Endothelial cell of umbilical vein (primary cell): ENCODE measurements around the gene TPST1. TPM values are rescaled to one million over a fixed set of nuclear protein-coding genes. Genes with fewer than 3 reads are reported as not detected.

Experiments used
- BruUV-seq: library from RNA; stranded (reverse); fragments of 400-500 nt; replicated peaks from 2 replicates; lab custom pipeline; 2021; lab: Mats Ljungman, UMichigan
- CTCF ChIA-PET: fragments of 300-600, 350-600 bp; sonication (Branson Sonifier 250); formaldehyde crosslinking; loops from one replicate; lab custom pipeline; 2021; ENCODE audit warnings: antibody characterized with exemption, inconsistent platforms; lab: Charles Lee
- POLR2A ChIA-PET: fragments of 300-600, 350-600 bp; sonication (Branson Sonifier 250); formaldehyde crosslinking; loops from one replicate; lab custom pipeline; 2021; ENCODE audit warnings: antibody characterized with exemption, inconsistent platforms; lab: Charles Lee
- DNase-seq: peaks from one replicate; pipeline ENCODE4 v3.0.0-alpha.2; 2011; ENCODE audit warnings: low read depth, low spot score
- FAIRE-seq: peaks from 2 replicates; lab custom pipeline; 2011; peaks lifted over from hg19 to GRCh38; lab: Jason Lieb, UNC
- H2AFZ ChIP-seq: 2 replicates; pipeline ENCODE4 v1.6.0; 2012; ENCODE audit warnings: low read depth, low read length, control low read depth, inconsistent platforms
- H3K27ac ChIP-seq: 2 replicates; pipeline ENCODE4 v1.5.1; 2011; ENCODE audit warnings: low read depth, mild to moderate bottlenecking, control low read depth, low read length, moderate library complexity; ENCODE audit not compliant: insufficient read depth
- H3K27me3 ChIP-seq, 2 experiments: 2 replicates each; pipeline versions ENCODE4 v1.6.0 to v1.6.1; 2011; ENCODE audit warnings: low read length in 2 of 2, mixed read lengths in 1 of 2; ENCODE audit not compliant: control insufficient read depth in 2 of 2, insufficient read depth in 2 of 2
- H3K36me3 ChIP-seq, 2 experiments: 2 replicates in 1 of 2; 3 replicates in 1 of 2; pipeline ENCODE4 v1.5.1; 2011; ENCODE audit warnings: low read length in 2 of 2, mild to moderate bottlenecking in 1 of 2, moderate library complexity in 1 of 2; ENCODE audit not compliant: control insufficient read depth in 2 of 2, insufficient read depth in 2 of 2; ENCODE audit errors: extremely low read depth in 1 of 2
- H3K4me1 ChIP-seq: 3 replicates; pipeline ENCODE4 v1.5.1; 2011; ENCODE audit warnings: mild to moderate bottlenecking, low read length; ENCODE audit not compliant: control insufficient read depth, insufficient read depth; ENCODE audit errors: extremely low read depth
- H3K4me2 ChIP-seq: 2 replicates; pipeline ENCODE4 v1.6.1; 2011; ENCODE audit warnings: low read length, control low read depth, mixed read lengths; ENCODE audit not compliant: insufficient read depth
- H3K4me3 ChIP-seq, 3 experiments: fragments of 200-600 bp in 1 of 3; sonication (generic), shearing (Covaris generic) in 1 of 3; replicated peaks in 1 of 3; 2 replicates each; pipeline ENCODE4 v1.5.1; 2011 to 2016; ENCODE audit warnings: control low read depth in 3 of 3, low read length in 3 of 3, mild to moderate bottlenecking in 2 of 3, inconsistent platforms in 1 of 3, low read depth in 1 of 3, moderate library complexity in 1 of 3; ENCODE audit not compliant: insufficient read depth in 1 of 3
- H3K79me2 ChIP-seq: 2 replicates; pipeline ENCODE4 v1.6.0; 2012; ENCODE audit warnings: low read length, inconsistent platforms; ENCODE audit not compliant: control insufficient read depth, insufficient read depth
- H3K9ac ChIP-seq: replicated peaks from 2 replicates; pipeline ENCODE3; 2011; ENCODE audit warnings: low read length, control low read depth; ENCODE audit not compliant: insufficient read depth; ENCODE audit errors: extremely low read depth
- H3K9me1 ChIP-seq: replicated peaks from 3 replicates; pipeline ENCODE4 v1.6.0; 2011; ENCODE audit warnings: mild to moderate bottlenecking, low read length; ENCODE audit not compliant: control insufficient read depth, insufficient read depth; ENCODE audit errors: extremely low read depth
- H3K9me3 ChIP-seq: replicated peaks from 2 replicates; pipeline ENCODE4 v1.5.1; 2012; ENCODE audit warnings: low read length, inconsistent platforms; ENCODE audit not compliant: control insufficient read depth, insufficient read depth
- H4K20me1 ChIP-seq: replicated peaks from 2 replicates; pipeline ENCODE3; 2011; ENCODE audit warnings: mild to moderate bottlenecking, low read length; ENCODE audit not compliant: control insufficient read depth, insufficient read depth; ENCODE audit errors: extremely low read depth
- CTCF ChIP-seq, 2 donors: IDR thresholded peaks; 1 replicate in 1 of 2; 2 replicates in 1 of 2; pipeline ENCODE4 v1.5.1; 2011; ENCODE audit warnings: low read length in 2 of 2, mild to moderate bottlenecking in 2 of 2, moderate library complexity in 2 of 2, control low read depth in 1 of 2, inconsistent platforms in 1 of 2, low read depth in 1 of 2; ENCODE audit not compliant: insufficient read depth in 1 of 2; ENCODE audit errors: extremely low read depth in 1 of 2
- EZH2 ChIP-seq: IDR thresholded peaks from 2 replicates; pipeline ENCODE4 v1.6.1; 2012; ENCODE audit warnings: borderline replicate concordance, low read depth, mild to moderate bottlenecking, moderate library complexity, low read length, inconsistent platforms; ENCODE audit not compliant: severe bottlenecking
- FOS ChIP-seq: IDR thresholded peaks from 2 replicates; pipeline ENCODE4 v1.6.1; 2011; ENCODE audit warnings: mild to moderate bottlenecking, low read length, moderate library complexity, borderline replicate concordance; ENCODE audit not compliant: insufficient read depth
- GATA2 ChIP-seq: IDR thresholded peaks from 2 replicates; pipeline ENCODE4 v1.7.0; 2011; ENCODE audit warnings: low read depth, mild to moderate bottlenecking, moderate library complexity, mixed read lengths, low read length; ENCODE audit not compliant: insufficient read length, insufficient read depth
- JUN ChIP-seq: IDR thresholded peaks from 2 replicates; pipeline ENCODE4 v1.6.1; 2011; ENCODE audit warnings: borderline replicate concordance, low read depth; ENCODE audit not compliant: insufficient read length, insufficient read depth
- MAX ChIP-seq: IDR thresholded peaks from 2 replicates; pipeline ENCODE4 v1.6.1; 2011; ENCODE audit not compliant: insufficient read depth, insufficient read length
- MYC ChIP-seq: IDR thresholded peaks from one replicate; pipeline ENCODE4 v1.6.1; 2011; ENCODE audit warnings: mild to moderate bottlenecking, low read depth, low read length
- POLR2A ChIP-seq: IDR thresholded peaks from 2 replicates; pipeline ENCODE4 v1.6.1; 2012; ENCODE audit warnings: low read depth, mild to moderate bottlenecking, control low read depth, low read length
- POLR2AphosphoS5 ChIP-seq: IDR thresholded peaks from 2 replicates; pipeline ENCODE4 v1.6.1; 2012; ENCODE audit warnings: low read depth, mild to moderate bottlenecking, control low read depth, low read length, moderate library complexity; ENCODE audit not compliant: insufficient read depth
- dilution Hi-C: fragments of 300-500 bp; cut with MboI; formaldehyde crosslinking; loops from one replicate; pipeline ENCODE4 v1.15.0; 2019; ENCODE audit warnings: low sequenced_read_pairs; ENCODE audit not compliant: extremely low pct_ligation_motif_present
- intact Hi-C: fragments of 100-400 bp; cut with micrococcal nuclease; formaldehyde crosslinking; loops from one replicate; pipeline ENCODE4 v1.10.0; 2022
- polyA plus RNA-seq, 4 experiments: library from polyadenylated mRNA; depleted of rRNA in 3 of 4; stranded (reverse) in 3 of 4; unstranded in 1 of 4; fragments of >200 nt; gene quantifications; 2 replicates each; pipeline versions ENCODE4 v1.2.1 to v1.2.3, GENCODE V29; 2011 to 2012; ENCODE audit warnings: missing spikeins in 1 of 4
- total RNA-seq: library from RNA; stranded (reverse); gene quantifications from 2 replicates; pipeline ENCODE4 v1.2.3, GENCODE V29; 2021

The TPST1 gene
- total and polyA plus RNA-seq, 2 donors (not counting 3 experiments of a cell fraction or from before 2014, with no cell fraction given): 18.7 to 21.0 TPM

GRCh38 chr7:66335318-66335717, 130.2 kb downstream of the TPST1 start:
- ChIA-PET CTCF (interaction anchor here (0.7 kb wide), 1 partner anchor 31 kb away, joined by 3 read pairs; no protein-coding TSS in a partner anchor), POLR2A (no interaction called here)
- H2AFZ ChIP-seq: no peak overlapping the region
- H4K20me1 ChIP-seq: no peaks in the 10 kb centered on the region
- H3K4me3 ChIP-seq: no peak overlapping the region
- no peak overlapping the region for H3K27ac ChIP-seq
- no peaks in the 10 kb centered on the region for H3K9me1 ChIP-seq
- dilution Hi-C loops: no loop called here
- no peaks in the 10 kb centered on the region for H3K27me3 ChIP-seq
- no peaks in the 10 kb centered on the region for H3K4me1 ChIP-seq
- FAIRE-seq (peak; percentile 33), DNase-seq (peak; percentile 28)
- no peaks in the 10 kb centered on the region for H3K79me2 ChIP-seq
- no peak overlapping the region for H3K4me2 ChIP-seq
- intact Hi-C loops: no loop called here
- BruUV-seq: no TSS peak
- H3K36me3 ChIP-seq: no peaks in the 10 kb centered on the region
- TF ChIP-seq MYC (no peak), EZH2 (no peak), MAX (no peak), CTCF (IDR thresholded peaks at IDR 0.05; ENCODE audit: extremely low read depth in 1 of 2, insufficient read depth in 1 of 2, low read depth in 1 of 2, low read length in 2 of 2) (no peak), JUN (no peak), POLR2A (no peak), GATA2 (no peak), POLR2AphosphoS5 (no peak), FOS (no peak)
- H3K9ac ChIP-seq: no peak overlapping the region
- no peaks in the 10 kb centered on the region for H3K9me3 ChIP-seq
